Gastrocnemius medialis (tissue), 4 donors: Measurements from ENCODE around the gene TRAF2. TPM values are rescaled to one million over a fixed set of nuclear protein-coding genes. Genes with fewer than 3 reads are reported as not detected.

Source experiments
- ATAC-seq, 2 donors: fragments of 150-250 bp; one replicate each; pipeline ENCODE4 v1.9.1; 2016
- DNase-seq, 2 donors: peaks; one replicate each; pipeline ENCODE4 v3.0.0-alpha.2; 2019
- H3K27ac ChIP-seq, 4 donors: fragments of 200-600 bp; sonication (generic); 1 replicate in 1 of 4; 2 replicates in 3 of 4; pipeline ENCODE4 v1.5.1; 2016 to 2018; ENCODE audit warnings: mild to moderate bottlenecking in 2 of 4, moderate library complexity in 1 of 4
- H3K27me3 ChIP-seq, 3 donors: fragments of 200-600 bp; sonication (generic) in 2 of 3; 1 replicate in 1 of 3; 2 replicates in 2 of 3; pipeline versions ENCODE4 v1.5.1 to v1.6.0; 2016 to 2019; ENCODE audit warnings: mild to moderate bottlenecking in 1 of 3, moderate library complexity in 1 of 3
- H3K36me3 ChIP-seq, 2 donors: fragments of 200-600 bp; sonication (generic) in 1 of 2; one replicate each; pipeline ENCODE4 v1.5.1; 2017 to 2018
- H3K4me1 ChIP-seq, 2 donors: fragments of 200-600 bp; sonication (generic) in 1 of 2; one replicate each; pipeline ENCODE4 v1.5.1; 2016 to 2017; ENCODE audit warnings: mild to moderate bottlenecking in 2 of 2
- H3K4me3 ChIP-seq, 4 donors: fragments of 200-600 bp; sonication (generic) in 3 of 4; 1 replicate in 1 of 4; 2 replicates in 3 of 4; pipeline ENCODE4 v1.5.1; 2016 to 2019; ENCODE audit warnings: mild to moderate bottlenecking in 2 of 4
- H3K9me3 ChIP-seq, 3 donors: fragments of 200-600 bp; sonication (generic) in 2 of 3; 1 replicate in 1 of 3; 2 replicates in 2 of 3; pipeline ENCODE4 v1.5.1; 2016 to 2019
- POLR2A ChIP-seq, 2 donors: fragments of 450-650 bp; IDR thresholded peaks; one replicate each; pipeline ENCODE4 v1.6.1; 2017; ENCODE audit warnings: antibody characterized with exemption in 2 of 2, mild to moderate bottlenecking in 2 of 2, moderate library complexity in 2 of 2
- in situ Hi-C, 4 donors: fragments of 200-750 bp; cut with MboI; loops; one replicate each; pipeline versions ENCODE4 v1.15.0 to v1.8.0; 2017; ENCODE audit warnings: low sequenced_read_pairs in 4 of 4
- intact Hi-C: fragments of 100-400 bp; cut with DNase I; formaldehyde crosslinking; loops from one replicate; pipeline ENCODE4 v1.15.1; 2023; ENCODE audit warnings: low total_unique reads
- total RNA-seq, 4 donors: library from RNA; depleted of rRNA; stranded (reverse); fragments of >200 nt; gene quantifications; one replicate each; pipeline versions ENCODE4 v1.1.0 to v1.2.3, GENCODE V29; 2016
- TF ChIP-seq, protein P1 (sequence below), 5 experiments: fragments of 450-650 bp in 3 of 5; fragments of 200-600 bp in 2 of 5; sonication (generic) in 2 of 5; IDR thresholded peaks in 4 of 5; conservative IDR thresholded peaks in 1 of 5; 1 replicate in 4 of 5; 2 replicates in 1 of 5; pipeline ENCODE4 v1.5.1; 2016 to 2019; ENCODE audit warnings: antibody characterized with exemption in 5 of 5, mild to moderate bottlenecking in 3 of 5, moderate library complexity in 3 of 5

Gene TRAF2
- total RNA-seq, 4 donors from 2014 or later = 3.5 to 6.6 (median 4.8) TPM

DNA sequence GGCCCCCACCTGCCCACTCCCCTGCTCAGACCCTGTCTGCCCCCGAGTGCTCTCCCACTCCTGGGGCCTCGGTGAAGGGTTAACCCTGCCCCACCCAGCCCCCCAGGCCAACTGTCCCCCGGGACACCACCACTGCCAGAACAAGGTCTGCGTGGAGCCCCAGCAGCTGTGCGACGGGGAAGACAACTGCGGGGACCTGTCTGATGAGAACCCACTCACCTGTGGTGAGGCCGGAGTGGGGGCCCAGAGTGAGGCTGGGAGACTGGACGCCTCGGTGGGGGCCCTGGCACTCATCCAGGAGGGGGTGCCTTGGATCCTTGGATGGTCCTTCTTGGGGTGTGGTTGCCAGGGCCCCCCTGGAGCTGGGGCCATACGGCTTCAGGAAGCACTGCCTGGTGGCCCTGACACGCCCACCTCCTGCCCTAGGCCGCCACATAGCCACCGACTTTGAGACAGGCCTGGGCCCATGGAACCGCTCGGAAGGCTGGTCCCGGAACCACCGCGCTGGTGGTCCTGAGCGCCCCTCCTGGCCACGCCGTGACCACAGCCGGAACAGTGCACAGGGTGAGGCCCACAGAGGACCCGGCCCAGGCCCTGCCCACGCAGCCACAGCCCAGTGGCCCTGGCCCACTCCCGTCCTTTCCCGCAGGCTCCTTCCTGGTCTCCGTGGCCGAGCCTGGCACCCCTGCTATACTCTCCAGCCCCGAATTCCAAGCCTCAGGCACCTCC, 32.0 kb upstream of the TRAF2 start:
- no peak overlapping the region for H3K27ac ChIP-seq
- H3K4me1 ChIP-seq = peaks cover 23 to 37% of the 10 kb centered on the region in 2 donors
- no peak overlapping the region for H3K4me3 ChIP-seq
- in situ Hi-C loops (no loop called here), intact Hi-C loops (loop anchor here (1.0 to 2.0 kb wide), 2 partner anchors 19 kb away; no protein-coding TSS in a partner anchor)
- no peaks in the 10 kb centered on the region for H3K9me3 ChIP-seq
- no peak for TF ChIP-seq POLR2A (IDR thresholded peaks at IDR 0.05)
- TF ChIP-seq, protein P1, sequence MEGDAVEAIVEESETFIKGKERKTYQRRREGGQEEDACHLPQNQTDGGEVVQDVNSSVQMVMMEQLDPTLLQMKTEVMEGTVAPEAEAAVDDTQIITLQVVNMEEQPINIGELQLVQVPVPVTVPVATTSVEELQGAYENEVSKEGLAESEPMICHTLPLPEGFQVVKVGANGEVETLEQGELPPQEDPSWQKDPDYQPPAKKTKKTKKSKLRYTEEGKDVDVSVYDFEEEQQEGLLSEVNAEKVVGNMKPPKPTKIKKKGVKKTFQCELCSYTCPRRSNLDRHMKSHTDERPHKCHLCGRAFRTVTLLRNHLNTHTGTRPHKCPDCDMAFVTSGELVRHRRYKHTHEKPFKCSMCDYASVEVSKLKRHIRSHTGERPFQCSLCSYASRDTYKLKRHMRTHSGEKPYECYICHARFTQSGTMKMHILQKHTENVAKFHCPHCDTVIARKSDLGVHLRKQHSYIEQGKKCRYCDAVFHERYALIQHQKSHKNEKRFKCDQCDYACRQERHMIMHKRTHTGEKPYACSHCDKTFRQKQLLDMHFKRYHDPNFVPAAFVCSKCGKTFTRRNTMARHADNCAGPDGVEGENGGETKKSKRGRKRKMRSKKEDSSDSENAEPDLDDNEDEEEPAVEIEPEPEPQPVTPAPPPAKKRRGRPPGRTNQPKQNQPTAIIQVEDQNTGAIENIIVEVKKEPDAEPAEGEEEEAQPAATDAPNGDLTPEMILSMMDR (IDR thresholded peaks at IDR 0.05 in 4 of 5, conservative IDR thresholded peaks at IDR 0.05 in 1 of 5) = no peak
- DNase-seq = peak in 1 of 2 donors; percentile 13
- no peaks in the 10 kb centered on the region for H3K27me3 ChIP-seq
- peaks cover 0 to 12% of the 10 kb centered on the region in 2 donors for H3K36me3 ChIP-seq
- ATAC-seq = no peak

- Histone ChIP-seq H3K36me3 (peaks cover 0 to 12% of the 10 kb centered on the region in 2 donors), H3K27me3 (no peaks in the 10 kb centered on the region), H3K9me3 (no peaks in the 10 kb centered on the region), H3K27ac (no peak overlapping the region), H3K4me1 (peaks cover 22 to 34% of the 10 kb centered on the region in 2 donors), H3K4me3 (no peak overlapping the region)
- DNase-seq (peak in 1 of 2 donors; percentile 12), ATAC-seq (no peak)
- intact Hi-C loops = loop anchor here (1.0 to 2.0 kb wide), 2 partner anchors 18 to 20 kb away; no protein-coding TSS in a partner anchor
- in situ Hi-C loops = no loop called here
- TF ChIP-seq, protein P1 (IDR thresholded peaks at IDR 0.05 in 4 of 5, conservative IDR thresholded peaks at IDR 0.05 in 1 of 5) = no peak
- no peak for TF ChIP-seq POLR2A (IDR thresholded peaks at IDR 0.05)
Observed at GRCh38 chr9:136854842-136855460, 31.4 kb upstream of the TRAF2 start.

GRCh38 chr9:136855461-136856078, 30.7 kb upstream of the TRAF2 start:
- no peak for TF ChIP-seq POLR2A (IDR thresholded peaks at IDR 0.05)
- TF ChIP-seq, protein P1 (IDR thresholded peaks at IDR 0.05 in 4 of 5, conservative IDR thresholded peaks at IDR 0.05 in 1 of 5) = no peak
- H3K36me3 ChIP-seq = peaks cover 0 to 11% of the 10 kb centered on the region in 2 donors
- no peaks in the 10 kb centered on the region for H3K27me3 ChIP-seq
- H3K27ac ChIP-seq = no peak overlapping the region
- peaks cover 16 to 28% of the 10 kb centered on the region in 2 donors for H3K4me1 ChIP-seq
- no peak for ATAC-seq
- no peaks in the 10 kb centered on the region for H3K9me3 ChIP-seq
- no peak overlapping the region for H3K4me3 ChIP-seq
- intact Hi-C loops = loop anchor here (2.0 kb wide), 1 partner anchor 17 kb away; no protein-coding TSS in a partner anchor
- in situ Hi-C loops = no loop called here
- no peak for DNase-seq

GRCh38 chr9:136856079-136856476, 30.2 kb upstream of the TRAF2 start:
- H3K27me3 ChIP-seq = no peaks in the 10 kb centered on the region
- in situ Hi-C loops (no loop called here), intact Hi-C loops (no loop called here)

More at GRCh38 chr9:136856079-136856476, 30.2 kb upstream of the TRAF2 start:
- Histone ChIP-seq H3K4me3 (no peak overlapping the region), H3K4me1 (peaks cover 12 to 23% of the 10 kb centered on the region in 2 donors), H3K27ac (no peak overlapping the region), H3K9me3 (no peaks in the 10 kb centered on the region), H3K36me3 (peaks cover 0 to 9% of the 10 kb centered on the region in 2 donors)
- ATAC-seq (no peak), DNase-seq (no peak)
- TF ChIP-seq POLR2A (IDR thresholded peaks at IDR 0.05) = no peak
- TF ChIP-seq, protein P1 (IDR thresholded peaks at IDR 0.05 in 4 of 5, conservative IDR thresholded peaks at IDR 0.05 in 1 of 5) = no peak
